Measurements from ENCODE around the gene C10orf53. TPM values are rescaled to one million over a fixed set of nuclear protein-coding genes. Genes with fewer than 3 reads are reported as not detected.
A peak's percentile ranks its signal among the peaks of the same experiment; 100 is the strongest.

Gene C10orf53
- total and polyA plus RNA-seq, 7 experiments from 2014 or later, result not detected

GRCh38 chr10:49643241-49644034 lies 36.0 kb upstream of the C10orf53 start:
- Mint-ChIP-seq H3K4me1 (peaks cover 0 to 3% (median 0%) of the 10 kb centered on the region in 7 donors), H3K27ac (no peak overlapping the region), H3K4me3 (no peak overlapping the region), H3K36me3 (no peaks in the 10 kb centered on the region), H3K27me3 (peaks cover 9 to 47% (median 35%) of the 10 kb centered on the region in 5 donors), H3K9me3 (peaks cover 0 to 2% (median 0%) of the 10 kb centered on the region in 11 donors)
- Histone ChIP-seq H3K4me1 (ENCODE audit: control insufficient read depth in 2 of 2, insufficient read depth in 2 of 2, low read length in 2 of 2) (no peaks in the 10 kb centered on the region), H3K27me3 (ENCODE audit: control insufficient read depth in 2 of 2, insufficient read depth in 2 of 2, low read length in 2 of 2) (no peaks in the 10 kb centered on the region), H3K9me3 (ENCODE audit: control insufficient read depth in 2 of 3, low read length in 3 of 3) (no peaks in the 10 kb centered on the region), H3K4me3 (ENCODE audit: low read length) (no peak overlapping the region), H3K36me3 (ENCODE audit: control insufficient read depth in 2 of 3, insufficient read depth in 3 of 3, low read length in 3 of 3) (no peaks in the 10 kb centered on the region), H3K27ac (ENCODE audit: low read depth, low read length) (no peak overlapping the region)
- ChIA-PET POLR2A (no interaction called here), CTCF (no interaction called here)
- no peak for ATAC-seq
- DNase-seq, result no peak
- intact Hi-C loops (cut with micrococcal nuclease), result no loop called here

GRCh38 chr10:49644035-49644646 lies 35.3 kb upstream of the C10orf53 start:
- H3K4me1 ChIP-seq (ENCODE audit: control insufficient read depth in 2 of 2, insufficient read depth in 2 of 2, low read length in 2 of 2), result no peaks in the 10 kb centered on the region
- peaks cover 7 to 47% (median 35%) of the 10 kb centered on the region in 5 donors for H3K27me3 Mint-ChIP-seq
- ChIA-PET CTCF (no interaction called here), POLR2A (no interaction called here)
- H3K36me3 ChIP-seq (ENCODE audit: control insufficient read depth in 2 of 3, insufficient read depth in 3 of 3, low read length in 3 of 3), result no peaks in the 10 kb centered on the region
- peaks cover 0 to 2% (median 0%) of the 10 kb centered on the region in 11 donors for H3K9me3 Mint-ChIP-seq
- no peak overlapping the region for H3K27ac Mint-ChIP-seq
- no peak overlapping the region for H3K27ac ChIP-seq (ENCODE audit: low read depth, low read length)
- H3K4me1 Mint-ChIP-seq, result peaks cover 0 to 10% (median 0%) of the 10 kb centered on the region in 7 donors
- H3K4me3 Mint-ChIP-seq, result no peak overlapping the region
- intact Hi-C loops (cut with micrococcal nuclease), result no loop called here
- ATAC-seq, result no peak
- no peaks in the 10 kb centered on the region for H3K27me3 ChIP-seq (ENCODE audit: control insufficient read depth in 2 of 2, insufficient read depth in 2 of 2, low read length in 2 of 2)
- H3K4me3 ChIP-seq (ENCODE audit: low read length), result no peak overlapping the region
- no peaks in the 10 kb centered on the region for H3K9me3 ChIP-seq (ENCODE audit: control insufficient read depth in 2 of 3, low read length in 3 of 3)
- H3K36me3 Mint-ChIP-seq, result no peaks in the 10 kb centered on the region
- no peak for DNase-seq

GRCh38 chr10:49645417-49645816 lies 34.0 kb upstream of the C10orf53 start:
- no peak overlapping the region for H3K27ac Mint-ChIP-seq

GRCh38 chr10:49645871-49646870 lies 33.3 kb upstream of the C10orf53 start:
- Mint-ChIP-seq H3K27me3 (peaks cover 5 to 37% (median 27%) of the 10 kb centered on the region in 5 donors), H3K4me1 (peaks cover 0 to 21% (median 3%) of the 10 kb centered on the region in 7 donors), H3K27ac (no peak overlapping the region), H3K36me3 (no peaks in the 10 kb centered on the region), H3K4me3 (no peak overlapping the region), H3K9me3 (peaks cover 0 to 2% (median 0%) of the 10 kb centered on the region in 11 donors)
- CTCF ChIA-PET, result no interaction called here
- POLR2A ChIA-PET, result no interaction called here
- intact Hi-C loops (cut with micrococcal nuclease), result no loop called here
- H3K27ac ChIP-seq (ENCODE audit: low read depth, low read length), result no peak overlapping the region
- DNase-seq (peak in 1 of 9 donors; percentile 11), ATAC-seq (peak; percentile 11)
- H3K9me3 ChIP-seq (ENCODE audit: control insufficient read depth in 2 of 3, low read length in 3 of 3), result no peaks in the 10 kb centered on the region
- H3K36me3 ChIP-seq (ENCODE audit: control insufficient read depth in 2 of 3, insufficient read depth in 3 of 3, low read length in 3 of 3), result no peaks in the 10 kb centered on the region
- H3K4me3 ChIP-seq (ENCODE audit: low read length), result no peak overlapping the region
- H3K4me1 ChIP-seq (ENCODE audit: control insufficient read depth in 2 of 2, insufficient read depth in 2 of 2, low read length in 2 of 2), result no peaks in the 10 kb centered on the region
- no peaks in the 10 kb centered on the region for H3K27me3 ChIP-seq (ENCODE audit: control insufficient read depth in 2 of 2, insufficient read depth in 2 of 2, low read length in 2 of 2)

More at GRCh38 chr10:49645417-49645816, 34.0 kb upstream of the C10orf53 start:
- Histone ChIP-seq H3K27ac (ENCODE audit: low read depth, low read length) (no peak overlapping the region), H3K4me3 (ENCODE audit: low read length) (no peak overlapping the region), H3K9me3 (ENCODE audit: control insufficient read depth in 2 of 3, low read length in 3 of 3) (no peaks in the 10 kb centered on the region), H3K27me3 (ENCODE audit: control insufficient read depth in 2 of 2, insufficient read depth in 2 of 2, low read length in 2 of 2) (no peaks in the 10 kb centered on the region), H3K4me1 (ENCODE audit: control insufficient read depth in 2 of 2, insufficient read depth in 2 of 2, low read length in 2 of 2) (no peaks in the 10 kb centered on the region), H3K36me3 (ENCODE audit: control insufficient read depth in 2 of 3, insufficient read depth in 3 of 3, low read length in 3 of 3) (no peaks in the 10 kb centered on the region)
- Mint-ChIP-seq H3K9me3 (peaks cover 0 to 2% (median 0%) of the 10 kb centered on the region in 11 donors), H3K4me1 (peaks cover 0 to 21% (median 3%) of the 10 kb centered on the region in 7 donors), H3K36me3 (no peaks in the 10 kb centered on the region), H3K27me3 (peaks cover 5 to 39% (median 29%) of the 10 kb centered on the region in 5 donors), H3K4me3 (no peak overlapping the region)
- ATAC-seq (no peak), DNase-seq (no peak)
- CTCF ChIA-PET, result no interaction called here
- POLR2A ChIA-PET, result no interaction called here
- intact Hi-C loops (cut with micrococcal nuclease), result no loop called here

GRCh38 chr10:49647554-49647953 lies 31.9 kb upstream of the C10orf53 start:
- intact Hi-C loops (cut with micrococcal nuclease), result no loop called here

GRCh38 chr10:49647985-49648795 lies 31.3 kb upstream of the C10orf53 start:
- no peak overlapping the region for H3K4me3 ChIP-seq (ENCODE audit: low read length)
- H3K27ac ChIP-seq (ENCODE audit: low read depth, low read length), result no peak overlapping the region
- H3K27me3 ChIP-seq (ENCODE audit: control insufficient read depth in 2 of 2, insufficient read depth in 2 of 2, low read length in 2 of 2), result no peaks in the 10 kb centered on the region
- H3K9me3 ChIP-seq (ENCODE audit: control insufficient read depth in 2 of 3, low read length in 3 of 3), result no peaks in the 10 kb centered on the region
- H3K4me1 ChIP-seq (ENCODE audit: control insufficient read depth in 2 of 2, insufficient read depth in 2 of 2, low read length in 2 of 2), result no peaks in the 10 kb centered on the region
- H3K27ac Mint-ChIP-seq, result peak overlapping the region in 1 of 9 donors; percentile 47
- DNase-seq (peak in 1 of 9 donors; percentile 19), ATAC-seq (no peak)
- peaks cover 0 to 21% (median 3%) of the 10 kb centered on the region in 7 donors for H3K4me1 Mint-ChIP-seq
- H3K27me3 Mint-ChIP-seq, result peaks cover 4 to 37% (median 11%) of the 10 kb centered on the region in 5 donors
- ChIA-PET CTCF (no interaction called here), POLR2A (no interaction called here)
- H3K9me3 Mint-ChIP-seq, result peaks cover 0 to 2% (median 0%) of the 10 kb centered on the region in 11 donors
- H3K4me3 Mint-ChIP-seq, result no peak overlapping the region
- intact Hi-C loops (cut with micrococcal nuclease), result no loop called here
- no peaks in the 10 kb centered on the region for H3K36me3 ChIP-seq (ENCODE audit: control insufficient read depth in 2 of 3, insufficient read depth in 3 of 3, low read length in 3 of 3)
- H3K36me3 Mint-ChIP-seq, result no peaks in the 10 kb centered on the region

More at GRCh38 chr10:49647554-49647953, 31.9 kb upstream of the C10orf53 start:
- Mint-ChIP-seq H3K9me3 (peaks cover 0 to 2% (median 0%) of the 10 kb centered on the region in 11 donors), H3K27me3 (peaks cover 5 to 37% (median 16%) of the 10 kb centered on the region in 5 donors), H3K4me3 (no peak overlapping the region), H3K27ac (no peak overlapping the region), H3K4me1 (peaks cover 0 to 21% (median 3%) of the 10 kb centered on the region in 7 donors), H3K36me3 (no peaks in the 10 kb centered on the region)
- Histone ChIP-seq H3K27ac (ENCODE audit: low read depth, low read length) (no peak overlapping the region), H3K27me3 (ENCODE audit: control insufficient read depth in 2 of 2, insufficient read depth in 2 of 2, low read length in 2 of 2) (no peaks in the 10 kb centered on the region), H3K36me3 (ENCODE audit: control insufficient read depth in 2 of 3, insufficient read depth in 3 of 3, low read length in 3 of 3) (no peaks in the 10 kb centered on the region), H3K4me3 (ENCODE audit: low read length) (no peak overlapping the region), H3K9me3 (ENCODE audit: control insufficient read depth in 2 of 3, low read length in 3 of 3) (no peaks in the 10 kb centered on the region), H3K4me1 (ENCODE audit: control insufficient read depth in 2 of 2, insufficient read depth in 2 of 2, low read length in 2 of 2) (no peaks in the 10 kb centered on the region)
- ChIA-PET POLR2A (no interaction called here), CTCF (no interaction called here)
- DNase-seq (no peak), ATAC-seq (no peak)
